GM19328 (cell line): ENCODE measurements around the gene HOXB7.

ENCODE experiments used
- ATAC-seq: cut with Tn5 transposase; IDR thresholded peaks from one replicate; pipeline ENCODE4 v1.9.1; 2021; ENCODE audit warnings: mild to moderate bottlenecking, moderate library complexity; ENCODE audit not compliant: unreplicated experiment

HOXB7 gene

DNA sequence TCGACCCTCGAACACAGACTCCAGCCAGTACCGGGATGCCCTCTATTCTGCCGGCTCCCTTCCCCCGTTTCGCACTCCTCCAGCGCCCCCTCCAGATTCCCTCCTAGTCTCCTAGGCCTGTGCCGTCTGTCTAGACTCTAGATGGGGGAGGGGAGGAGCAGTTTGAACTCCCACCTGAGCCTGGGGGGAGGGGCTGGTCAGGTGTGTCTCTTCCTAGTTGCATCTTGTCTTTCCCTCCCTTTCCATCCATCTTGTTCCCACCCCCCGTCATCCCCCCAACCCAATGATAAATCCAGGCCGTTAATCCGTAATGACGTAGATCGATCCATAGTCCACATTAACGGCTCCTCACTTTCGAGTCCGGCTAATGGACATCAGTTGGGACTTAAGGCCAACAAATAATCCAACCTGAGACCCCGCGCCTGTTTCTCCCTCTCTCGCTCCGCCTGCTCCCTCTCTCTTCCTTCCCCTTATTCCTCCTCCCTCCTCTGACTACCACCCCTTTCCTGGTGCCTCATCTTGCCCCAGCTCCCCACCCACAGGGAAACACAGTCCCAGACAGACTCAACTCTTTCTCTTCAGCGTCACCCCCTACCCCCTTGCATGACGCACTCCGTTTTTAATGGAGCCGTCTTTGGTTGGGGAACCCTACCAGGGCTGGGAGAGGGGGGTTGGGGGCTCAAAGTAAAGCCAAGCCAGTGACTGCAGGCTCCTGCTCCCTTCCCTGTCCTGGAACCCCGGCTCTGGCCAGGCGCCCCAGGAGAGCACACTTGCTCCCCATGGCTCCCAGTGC is 13.9 kb downstream of the HOXB7 start:
- no peak for ATAC-seq

DNA sequence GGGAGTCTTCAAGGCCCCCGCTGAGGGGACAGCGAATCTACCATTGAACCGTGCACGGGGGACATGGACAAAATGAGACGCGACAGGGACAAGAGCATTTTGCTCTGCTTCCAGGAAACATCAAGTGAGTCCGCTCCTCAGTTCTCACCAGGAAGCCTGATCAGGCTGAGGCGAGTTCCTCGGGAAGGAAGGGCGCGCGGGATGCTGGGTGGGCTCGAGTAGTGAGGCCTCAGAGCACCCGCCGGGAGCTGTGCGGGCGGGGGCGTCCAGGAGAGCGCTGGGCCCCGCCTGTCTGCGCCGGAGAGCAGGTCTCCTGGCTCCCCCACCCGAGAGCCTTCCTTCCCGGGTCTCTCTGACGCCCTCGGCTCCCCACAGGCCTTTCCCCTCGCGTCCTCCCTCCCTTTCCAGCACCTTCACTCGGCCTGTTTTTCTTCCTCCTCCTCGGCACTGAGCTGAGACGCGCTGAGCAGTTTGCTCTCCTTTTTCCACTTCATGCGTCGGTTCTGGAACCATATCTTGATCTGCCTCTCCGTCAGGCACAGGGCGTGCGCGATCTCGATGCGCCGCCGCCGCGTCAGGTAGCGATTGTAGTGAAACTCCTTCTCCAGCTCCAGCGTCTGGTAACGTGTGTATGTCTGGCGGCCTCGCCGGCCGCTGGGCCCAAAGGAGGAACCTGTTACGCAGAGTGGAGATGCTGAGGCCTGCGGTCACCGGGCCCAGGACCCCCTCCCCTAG is 14.7 kb downstream of the HOXB7 start:
- ATAC-seq = no peak

DNA sequence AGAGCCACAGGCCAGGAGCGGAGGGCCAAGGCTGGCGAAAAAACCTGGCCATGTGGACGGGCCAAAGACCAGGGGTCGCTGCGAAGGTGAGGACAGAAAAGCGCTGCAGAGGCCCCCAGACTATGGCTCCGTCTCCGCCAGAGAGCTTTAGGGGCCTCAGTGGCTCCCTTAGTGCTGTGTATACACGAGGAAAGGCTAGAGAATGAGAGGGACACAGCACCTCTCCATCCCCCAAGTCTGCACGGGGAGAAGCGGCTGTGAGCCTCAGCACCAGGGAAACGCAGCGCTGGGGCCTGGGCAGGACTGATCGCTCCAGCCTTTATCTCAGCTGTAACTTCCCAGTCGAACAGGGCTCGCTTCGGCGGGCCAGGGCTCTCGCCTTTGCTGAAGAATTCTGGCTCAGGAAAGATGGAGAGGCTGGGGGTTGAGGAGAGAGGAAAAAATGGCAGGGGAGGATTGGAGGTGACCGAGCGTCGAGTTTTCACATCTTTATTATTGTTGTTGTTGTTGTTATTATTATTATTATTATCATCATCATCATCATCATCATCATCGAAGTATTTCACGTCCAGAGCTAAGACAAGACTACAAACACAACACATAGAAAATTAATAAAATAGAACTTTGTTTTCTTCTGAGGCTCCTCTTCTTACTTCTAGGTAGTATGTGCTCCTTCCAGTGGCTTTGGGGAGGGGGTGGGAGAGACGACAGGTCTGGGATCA is 15.4 kb downstream of the HOXB7 start:
- ATAC-seq = no peak

DNA sequence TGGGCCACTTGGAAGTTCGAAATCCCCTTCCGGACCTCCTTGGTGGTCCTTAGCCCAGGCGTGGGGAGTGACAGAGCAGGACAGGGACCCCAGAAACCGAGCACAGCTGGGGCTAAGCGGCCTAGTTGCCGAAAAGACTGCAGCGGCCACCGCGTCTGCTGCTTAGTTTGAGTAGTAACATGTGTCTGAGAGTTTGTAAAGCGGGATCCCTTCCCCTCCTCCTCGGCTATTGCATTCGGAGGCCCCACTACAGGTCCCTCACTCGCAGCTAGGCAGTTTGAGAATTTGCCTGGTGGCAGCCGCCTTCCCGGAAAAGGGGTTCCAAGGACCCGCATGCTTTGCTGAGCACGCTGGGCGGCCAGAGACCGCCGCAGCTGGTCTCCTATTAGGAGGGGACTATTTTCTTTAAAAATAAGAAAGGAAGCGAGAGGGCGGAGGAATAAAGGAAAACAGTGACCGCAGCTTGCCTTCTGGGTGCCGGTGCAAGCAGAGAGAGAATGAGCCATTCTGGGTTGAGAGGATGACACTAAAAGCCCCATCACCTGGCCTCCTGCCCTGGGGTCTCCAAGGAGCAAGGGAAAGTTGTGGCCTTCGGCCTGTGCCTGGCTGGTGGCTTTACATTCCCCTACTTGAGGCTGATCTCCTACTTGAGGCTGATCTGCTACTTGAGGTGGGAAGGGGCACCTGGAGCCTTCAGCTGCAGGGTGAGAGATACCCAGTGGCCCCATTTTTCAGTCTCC is 16.1 kb downstream of the HOXB7 start:
- no peak for ATAC-seq

GRCh38 chr17:48593840-48594537 is 16.8 kb downstream of the HOXB7 start:
- ATAC-seq = no peak

DNA sequence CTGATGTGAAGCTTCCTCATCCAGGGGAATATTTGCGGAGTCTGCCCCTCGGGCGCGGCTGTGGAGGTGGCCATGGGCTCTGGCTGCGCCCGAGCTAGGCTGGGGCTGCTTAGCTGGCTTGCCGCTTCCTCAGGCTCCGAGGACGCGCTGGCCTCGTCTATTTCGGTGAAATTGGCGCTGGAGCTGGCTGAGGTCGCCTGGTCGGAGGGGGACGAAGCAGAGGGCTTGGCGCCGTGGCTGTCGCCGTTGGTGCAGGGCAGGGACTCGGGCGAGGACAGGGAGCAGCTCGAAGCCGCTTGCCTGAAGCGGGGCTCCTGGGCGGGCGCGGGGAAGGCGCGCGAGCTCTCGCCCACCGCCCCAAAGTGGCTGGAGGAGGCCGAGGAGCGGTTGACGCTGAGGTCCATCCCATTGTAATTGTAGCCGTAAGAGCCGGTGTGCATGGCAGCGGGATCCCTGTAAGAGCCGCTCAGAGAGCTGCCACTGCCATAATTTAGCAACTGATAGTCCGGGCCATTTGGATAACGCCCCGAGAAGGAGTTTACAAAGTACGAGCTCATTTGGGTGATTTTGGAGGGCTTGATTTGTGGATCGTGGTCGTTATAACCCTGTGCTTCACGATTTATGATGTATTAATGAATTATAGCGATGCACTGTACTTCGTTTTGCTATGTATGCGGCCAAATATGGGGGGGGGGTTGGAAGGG is 17.5 kb downstream of the HOXB7 start, which contains the start of gene HOXB5:
HOXB5 (minus strand) TSS at position 654 of the 704 bp plus-strand sequence; CDS start at position 557, 97 bp downstream.
- ATAC-seq = no peak

GRCh38 chr17:48592577-48592976 is 18.2 kb downstream of the HOXB7 start:
- no peak for ATAC-seq

GRCh38 chr17:48592057-48592514 is 18.7 kb downstream of the HOXB7 start:
- no peak for ATAC-seq

- no peak for ATAC-seq
Measured at GRCh38 chr17:48591255-48592056, 19.4 kb downstream of the HOXB7 start.

GRCh38 chr17:48590607-48591161 is 20.1 kb downstream of the HOXB7 start:
- ATAC-seq = no peak

GRCh38 chr17:48589831-48590606 is 20.8 kb downstream of the HOXB7 start, which contains the start of gene HOXB3:
Gene HOXB3 (minus strand): TSS chr17:48590241. CDS start chr17:48552474, 37,767 bp downstream.
- no peak for ATAC-seq

DNA sequence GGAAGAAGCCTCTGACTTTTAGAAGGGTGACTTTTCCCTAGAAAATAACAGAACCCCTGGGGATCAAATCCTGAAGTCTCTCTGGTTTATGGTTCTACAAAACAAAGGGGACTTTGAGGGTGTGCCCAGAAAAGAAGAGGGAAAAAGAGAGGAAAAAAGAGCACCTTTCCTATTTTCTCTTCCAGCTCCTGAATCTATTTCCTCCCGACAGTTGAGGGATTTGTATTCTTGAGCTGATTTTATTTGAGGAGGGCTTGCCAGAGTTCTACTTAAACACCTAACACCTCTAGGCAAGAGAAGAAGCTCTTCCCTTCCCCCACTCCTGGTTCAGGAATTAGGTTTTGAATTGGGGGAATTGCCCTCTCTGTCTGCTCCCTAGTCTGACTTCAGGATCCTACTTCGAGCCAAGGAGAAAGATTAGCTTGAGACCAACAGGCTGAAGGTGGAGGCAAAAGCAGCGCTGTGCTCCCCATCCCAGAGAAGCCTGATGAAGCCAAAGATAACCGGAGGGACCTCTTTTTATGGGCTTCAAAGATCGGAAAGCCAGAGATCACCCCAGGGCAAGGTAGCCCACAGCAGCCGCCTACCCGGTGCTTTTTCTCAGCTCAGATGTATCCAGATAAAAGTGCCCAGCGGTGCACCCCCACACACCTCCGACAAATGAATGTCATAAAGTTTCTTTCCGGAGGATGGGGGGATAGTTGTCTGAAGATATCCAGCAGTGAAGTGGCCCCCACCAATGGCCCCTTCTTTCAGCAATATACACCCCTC is 21.6 kb downstream of the HOXB7 start:
- no peak for ATAC-seq

DNA sequence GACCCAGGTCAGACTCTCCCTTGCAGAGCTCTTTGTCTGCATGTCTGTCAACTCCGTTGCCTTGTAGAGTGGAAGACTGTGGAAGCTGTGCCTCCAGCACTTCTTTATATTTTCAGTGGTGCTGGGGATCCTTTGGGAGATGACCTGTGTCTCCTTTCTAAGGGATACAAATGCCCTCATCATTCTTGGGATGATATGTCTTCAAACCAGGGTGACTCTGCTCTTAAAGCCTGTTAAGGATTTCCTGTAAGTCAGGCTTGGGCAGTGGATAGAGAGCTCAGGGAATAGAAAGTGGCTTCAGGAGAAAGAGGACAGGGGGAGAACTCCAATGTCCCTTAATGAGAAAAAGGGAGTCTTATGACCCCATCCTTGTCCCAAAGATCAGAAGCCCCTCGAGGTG is 22.3 kb downstream of the HOXB7 start:
- ATAC-seq = no peak

DNA sequence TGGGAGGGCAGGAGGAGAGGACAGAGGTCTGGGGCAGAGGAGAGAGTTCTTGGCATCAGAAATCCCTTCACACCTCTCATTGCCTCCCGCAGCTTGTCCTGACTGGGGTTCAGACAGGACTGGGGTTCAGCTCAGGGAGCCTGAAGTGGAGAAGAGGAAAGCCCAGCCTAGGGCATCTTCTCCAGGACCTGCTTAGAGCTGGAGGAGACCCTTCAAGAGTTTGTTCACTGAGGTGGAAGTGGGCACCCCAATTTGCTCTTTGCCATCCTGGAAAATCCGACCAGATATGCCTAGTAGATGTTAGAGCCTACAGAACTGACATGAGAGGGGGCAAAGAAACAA is 22.8 kb downstream of the HOXB7 start:
- no peak for ATAC-seq

DNA sequence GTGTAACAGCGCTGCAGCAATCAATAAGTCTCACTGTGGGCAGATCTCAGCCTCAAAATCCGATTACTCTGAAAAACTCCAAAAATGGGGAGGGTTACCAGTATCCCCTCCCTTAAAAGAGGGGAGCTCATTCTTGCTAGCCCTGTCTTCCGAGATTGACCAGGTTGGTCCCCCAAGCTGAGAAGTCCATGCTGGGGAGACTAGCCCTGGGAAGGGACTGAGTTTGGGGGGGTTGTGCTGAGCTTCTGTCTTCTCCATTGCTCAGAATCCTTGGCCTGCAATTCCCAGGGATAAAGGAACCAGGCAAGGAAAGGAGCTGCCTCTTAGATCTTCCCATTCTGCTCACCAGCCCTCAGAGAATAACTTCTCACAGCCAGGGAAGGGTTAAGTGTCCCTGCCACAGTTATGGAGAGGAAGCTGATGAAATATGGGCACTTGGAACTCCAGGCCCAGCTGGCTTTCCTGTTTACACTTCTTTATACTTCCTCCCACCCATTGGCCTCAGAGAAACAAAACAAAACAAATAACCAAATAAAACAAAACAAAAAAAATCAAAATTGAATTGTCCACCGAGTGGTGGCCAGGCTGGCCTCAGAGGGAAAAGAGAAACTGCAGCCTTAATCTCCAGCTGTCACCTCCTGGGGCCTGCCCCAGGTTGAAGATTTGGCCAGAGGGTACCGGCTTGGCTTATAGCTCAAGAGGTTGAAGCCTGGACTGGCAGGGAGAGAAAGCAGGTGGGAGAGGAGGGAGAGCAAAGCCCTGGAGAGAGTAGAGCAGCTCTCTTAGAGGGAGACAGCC is 23.3 kb downstream of the HOXB7 start:
- no peak for ATAC-seq
